ENCODE data around the gene AKAP17A. TPM values are rescaled to one million over a fixed set of nuclear protein-coding genes. Genes with fewer than 3 reads are reported as not detected.

AKAP17A gene
- total RNA-seq (2016; rRNA removed; fragmentation: Illumina TruSeq; extraction: Trizol) (16.8 and 26.5 TPM in 2 replicates), polyA plus RNA-seq (2011; rRNA removed) (20.5 and 29.8 TPM in 2 replicates), polyA minus RNA-seq (2011; rRNA and poly(A)+ RNA removed; ENCODE audit: low replicate concordance) (5.9 and 7.1 TPM in 2 replicates), Bru-seq, nascent RNA (percentile 68 among the genes with signal in this experiment), BruChase-seq, experiment 1, labeled RNA remaining after a 6-hour chase (percentile 89 among the genes with signal in this experiment), BruChase-seq, experiment 2, labeled RNA remaining after a 2-hour chase (percentile 86 among the genes with signal in this experiment)
- 6.5 and 6.8 TPM in 2 replicates for total RNA-seq (2016; cell fraction: cytosol; rRNA removed; fragmentation: Illumina TruSeq; extraction: Trizol; ENCODE audit: low read depth)
- 14.2 and 27.6 TPM in 2 replicates for total RNA-seq (2016; cell fraction: insoluble cytoplasmic fraction; rRNA removed; fragmentation: Illumina TruSeq; extraction: Trizol)
- 10.5 and 10.6 TPM in 2 replicates for total RNA-seq (2016; cell fraction: membrane; rRNA removed; fragmentation: Illumina TruSeq; extraction: Trizol)
- 20.8 and 27.2 TPM in 2 replicates for total RNA-seq (2016; cell fraction: nucleus; rRNA removed; fragmentation: Illumina TruSeq; extraction: Trizol)
- 8.1 and 10.8 TPM in 2 replicates for polyA plus RNA-seq (2011; cell fraction: cytosol; rRNA removed)
- polyA plus RNA-seq (2011; cell fraction: nucleus; rRNA removed), result 303 and 327 TPM in 2 replicates
- 24.1 and 26.3 TPM in 2 replicates for polyA plus RNA-seq (2012)
- 2.3 and 2.6 TPM in 2 replicates for polyA plus RNA-seq (2016; cell fraction: cytosol; fragmentation: Illumina TruSeq; extraction: Trizol; ENCODE audit: low read depth)
- polyA plus RNA-seq (2016; cell fraction: insoluble cytoplasmic fraction; fragmentation: Illumina TruSeq; extraction: Trizol; ENCODE audit: low read depth), result 17.5 and 20.6 TPM in 2 replicates
- polyA plus RNA-seq (2016; cell fraction: membrane; fragmentation: Illumina TruSeq; extraction: Trizol; ENCODE audit: low read depth), result 6.1 and 6.3 TPM in 2 replicates
- 80.9 and 81.0 TPM in 2 replicates for polyA plus RNA-seq (2016; cell fraction: nucleus; fragmentation: Illumina TruSeq; extraction: Trizol; ENCODE audit: insufficient read depth, low read depth)
- polyA minus RNA-seq (2011; cell fraction: cytosol; rRNA and poly(A)+ RNA removed), result 4.2 and 5.9 TPM in 2 replicates
- 19.3 and 20.2 TPM in 2 replicates for polyA minus RNA-seq (2011; cell fraction: nucleus; rRNA and poly(A)+ RNA removed)
- long read RNA-seq, experiment 1, transcript AKAP17A-201 (5 exons, 3,204 nt), result major isoform, 6 of 14 reads
- long read RNA-seq, experiment 1, partial matches to known transcripts, result 3 of 14 reads
- long read RNA-seq, experiment 1, other reads (novel, unspliced or antisense), result 2 of 14 reads
- long read RNA-seq, experiment 2, partial matches to known transcripts, result 30 of 31 reads
- long read RNA-seq, experiment 2, other reads (novel, unspliced or antisense), result 0 of 31 reads

- no peak for FAIRE-seq
- BruUV-seq (replicated peaks), result no TSS peak
- in situ Hi-C loops (cut with HindIII; ENCODE audit: extremely low pct_ligation_motif_present, low pct_unique_long_range_greater_than_20kb) (no loop called here), intact Hi-C loops (cut with micrococcal nuclease; ENCODE audit: unreplicated experiment) (no loop called here)
- ChIA-PET POLR2A (no interaction called here), CTCF (ENCODE audit: low intra/inter-chr PET ratio, low total read pairs) (no interaction called here)
- H3K9me3 ChIP-seq (ENCODE audit: low read length), result no peaks in the 10 kb centered on the region
- WGBS (ENCODE audit: low lambda C conversion rate), result 14% methylated on average over 7 of the region's 66 CpGs
- peak; percentile 92 for DNase-seq (ENCODE audit: low spot score)
- peaks cover 26% of the 10 kb centered on the region; the same call in 1 of the 2 replicates for H4K20me1 ChIP-seq (ENCODE audit: insufficient read depth, low read length)
- H2AFZ ChIP-seq (ENCODE audit: low read length), result no peak within 1 kb of the TSS
- H3K79me2 ChIP-seq (ENCODE audit: insufficient read depth, low read length), result peaks cover 41% of the 10 kb centered on the region
- peak; percentile 82 for ATAC-seq
- H3K27ac ChIP-seq (ENCODE audit: extremely low read length, insufficient read depth, low read length), result peak within 1 kb of the TSS; percentile 78
- H3K4me2 ChIP-seq (ENCODE audit: low read depth, low read length), result peak within 1 kb of the TSS; percentile 94
- peaks cover 23% of the 10 kb centered on the region for H3K4me1 ChIP-seq (ENCODE audit: insufficient read depth, low read length)
- peak within 1 kb of the TSS; percentile 95 for H3K9ac ChIP-seq (ENCODE audit: insufficient read depth, low read depth, low read length)
- peaks cover 16 to 30% of the 10 kb centered on the region in 2 experiments for H3K36me3 ChIP-seq (replicated peaks in 1 of 2; ENCODE audit: control insufficient read depth in 1 of 2, insufficient read depth in 2 of 2, low read length in 2 of 2)
- H3K27me3 ChIP-seq (ENCODE audit: control insufficient read depth in 1 of 2, insufficient read depth in 2 of 2, low read length in 2 of 2), result no peaks in the 10 kb centered on the region; a peak in 1 of 5 replicates
- H3K4me3 ChIP-seq (replicated peaks in 1 of 3; ENCODE audit: insufficient read depth in 1 of 3, low read depth in 2 of 3, low read length in 3 of 3), result peak within 1 kb of the TSS; percentile 93 to 100 (median 99)
- TF ChIP-seq ZBTB40 (IDR thresholded peaks at IDR 0.05) (peak; percentile 70), ZBTB40 (CRISPR knock-in tag; IDR thresholded peaks at IDR 0.05) (no peak), GMEB2 (CRISPR knock-in tag; IDR thresholded peaks at IDR 0.05; ENCODE audit: low read depth) (peak; percentile 62; the same call in 1 of the 2 replicates), ZNF263 (CRISPR knock-in tag; IDR thresholded peaks at IDR 0.05) (no peak)
Measured at GRCh38 chrX:1591102-1591862, at the start of gene AKAP17A. Gene AKAP17A, plus strand, starts transcription at chrX:1591604. Its CDS starts 1,859 bp downstream, at chrX:1593463.

All from HepG2 (cell line).